Right lobe of liver (tissue), 6 donors: ENCODE data around the gene PLAA. TPM values are rescaled to one million over a fixed set of nuclear protein-coding genes. Genes with fewer than 3 reads are reported as not detected.

Experiments used
- ATAC-seq, 4 donors: fragments of 200-7000 bp; cut with Tn5 transposase; one replicate each; pipeline ENCODE4 v1.9.1; 2020; ENCODE audit warnings: mild to moderate bottlenecking in 4 of 4, moderate library complexity in 4 of 4
- DNase-seq, 3 donors: peaks; one replicate each; pipeline ENCODE4 v3.0.0-alpha.2; 2020
- H3K27ac ChIP-seq, 3 donors: fragments of 200-600 bp; one replicate each; pipeline ENCODE4 v1.8.0; 2022
- H3K27me3 ChIP-seq, 2 donors: fragments of 200-600 bp; one replicate each; pipeline ENCODE4 v1.8.0; 2022
- H3K36me3 ChIP-seq, 4 donors: fragments of 200-600 bp; sonication (generic) in 1 of 4; one replicate each; pipeline versions ENCODE4 v1.5.1 to v1.8.0; 2017 to 2022; ENCODE audit warnings: control low read depth in 1 of 4
- H3K4me1 ChIP-seq, 4 donors: fragments of 200-600 bp; sonication (generic) in 1 of 4; one replicate each; pipeline versions ENCODE4 v1.5.1 to v1.8.0; 2017 to 2022; ENCODE audit warnings: control low read depth in 1 of 4
- H3K4me3 ChIP-seq, 3 donors: fragments of 200-600 bp; one replicate each; pipeline ENCODE4 v1.8.0; 2022
- H3K9me3 ChIP-seq, 4 donors: fragments of 200-600 bp; sonication (generic) in 1 of 4; one replicate each; pipeline versions ENCODE4 v1.5.1 to v1.8.0; 2017 to 2022; ENCODE audit warnings: control low read depth in 1 of 4
- POLR2A ChIP-seq: fragments of 450-650 bp; IDR thresholded peaks from one replicate; pipeline ENCODE4 v1.6.1; 2017; ENCODE audit warnings: antibody characterized with exemption, mild to moderate bottlenecking
- WGBS: methylation state at CpG from one replicate; pipeline ENCODE4 v1.1.6; 2018; ENCODE audit warnings: low coverage, low lambda C conversion rate; ENCODE audit not compliant: insufficient coverage; ENCODE audit errors: missing lambda C conversion rate; 5-methylcytosine and 5-hydroxymethylcytosine counted together
- intact Hi-C, 2 donors: fragments of 100-400 bp; cut with DNase I; formaldehyde crosslinking; loops; one replicate each; pipeline versions ENCODE4 v1.11.2 to v1.14.1; 2022
- total RNA-seq, 6 experiments: library from RNA; depleted of rRNA in 2 of 6; stranded (reverse); fragments of >200 nt in 2 of 6; fragmentation: NEBNext Ultra II Directional in 3 of 6; extraction: Animal tissue kit (Norgen Biotek cat#: 25700) in 3 of 6; gene quantifications; one replicate each; pipeline versions ENCODE4 v1.1.0 to v1.2.4, GENCODE V29; 2016 to 2023
- TF ChIP-seq, protein P1 (sequence below), 4 donors: fragments of 200-600 bp in 3 of 4; fragments of 450-650 bp in 1 of 4; IDR thresholded peaks; one replicate each; pipeline versions ENCODE4 v1.5.1 to v1.8.0; 2016 to 2022; ENCODE audit warnings: antibody characterized with exemption in 4 of 4, mild to moderate bottlenecking in 2 of 4
- donor health status: DM: no; HTN: yes; CAD: no.
- donor health status: DM: no; HTN: no; CAD: no.
- donor health status: DM: no; HTN: no; CAD: no.
- donor health status: DM: no; HTN: yes; CAD: no.
- donor health status: DM: no; HTN: yes; CAD: no.

The PLAA gene
- total RNA-seq, 6 experiments from 2014 or later, result 10.7 to 26.1 (median 16.8) TPM

DNA sequence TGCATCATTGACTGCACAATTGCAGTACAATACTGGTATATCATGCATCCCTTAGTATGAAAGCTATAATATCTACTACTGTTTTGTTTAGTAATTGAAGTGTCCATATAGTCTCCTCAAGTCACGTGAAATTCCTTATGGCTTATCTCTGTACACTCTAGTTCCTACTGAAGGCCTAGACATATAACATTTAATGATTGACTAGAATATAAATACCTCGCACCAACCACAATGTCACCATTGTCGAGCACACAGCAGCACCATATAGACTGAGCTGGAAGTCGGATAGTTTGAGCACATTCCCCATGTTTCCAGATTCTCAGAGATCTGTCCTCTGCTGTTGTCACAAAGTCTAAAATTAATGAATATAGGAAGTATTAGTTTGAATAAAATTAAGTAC lies 21.4 kb downstream of the PLAA start:
- no peak for ATAC-seq
- Histone ChIP-seq H3K4me1 (no peaks in the 10 kb centered on the region), H3K27me3 (no peaks in the 10 kb centered on the region), H3K27ac (no peak overlapping the region), H3K9me3 (no peaks in the 10 kb centered on the region), H3K36me3 (peaks cover 0 to 70% (median 12%) of the 10 kb centered on the region in 4 donors), H3K4me3 (no peak overlapping the region)
- intact Hi-C loops, result no loop called here
- no peak for TF ChIP-seq POLR2A
- TF ChIP-seq, protein P1, sequence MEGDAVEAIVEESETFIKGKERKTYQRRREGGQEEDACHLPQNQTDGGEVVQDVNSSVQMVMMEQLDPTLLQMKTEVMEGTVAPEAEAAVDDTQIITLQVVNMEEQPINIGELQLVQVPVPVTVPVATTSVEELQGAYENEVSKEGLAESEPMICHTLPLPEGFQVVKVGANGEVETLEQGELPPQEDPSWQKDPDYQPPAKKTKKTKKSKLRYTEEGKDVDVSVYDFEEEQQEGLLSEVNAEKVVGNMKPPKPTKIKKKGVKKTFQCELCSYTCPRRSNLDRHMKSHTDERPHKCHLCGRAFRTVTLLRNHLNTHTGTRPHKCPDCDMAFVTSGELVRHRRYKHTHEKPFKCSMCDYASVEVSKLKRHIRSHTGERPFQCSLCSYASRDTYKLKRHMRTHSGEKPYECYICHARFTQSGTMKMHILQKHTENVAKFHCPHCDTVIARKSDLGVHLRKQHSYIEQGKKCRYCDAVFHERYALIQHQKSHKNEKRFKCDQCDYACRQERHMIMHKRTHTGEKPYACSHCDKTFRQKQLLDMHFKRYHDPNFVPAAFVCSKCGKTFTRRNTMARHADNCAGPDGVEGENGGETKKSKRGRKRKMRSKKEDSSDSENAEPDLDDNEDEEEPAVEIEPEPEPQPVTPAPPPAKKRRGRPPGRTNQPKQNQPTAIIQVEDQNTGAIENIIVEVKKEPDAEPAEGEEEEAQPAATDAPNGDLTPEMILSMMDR (IDR thresholded peaks at IDR 0.05), result no peak
- DNase-seq, result no peak
- WGBS, result 87% methylated on average over 4 of the region's 4 CpGs

GRCh38 chr9:26919698-26920097 lies 27.3 kb downstream of the PLAA start:
- ATAC-seq (no peak), DNase-seq (no peak)
- Histone ChIP-seq H3K27me3 (no peaks in the 10 kb centered on the region), H3K9me3 (no peaks in the 10 kb centered on the region), H3K27ac (no peak overlapping the region), H3K36me3 (peaks cover 0 to 81% (median 20%) of the 10 kb centered on the region in 4 donors), H3K4me3 (no peak overlapping the region), H3K4me1 (no peaks in the 10 kb centered on the region)
- TF ChIP-seq POLR2A, result no peak
- intact Hi-C loops, result no loop called here
- WGBS, result 70% methylated on average over 1 of the region's 1 CpG

DNA sequence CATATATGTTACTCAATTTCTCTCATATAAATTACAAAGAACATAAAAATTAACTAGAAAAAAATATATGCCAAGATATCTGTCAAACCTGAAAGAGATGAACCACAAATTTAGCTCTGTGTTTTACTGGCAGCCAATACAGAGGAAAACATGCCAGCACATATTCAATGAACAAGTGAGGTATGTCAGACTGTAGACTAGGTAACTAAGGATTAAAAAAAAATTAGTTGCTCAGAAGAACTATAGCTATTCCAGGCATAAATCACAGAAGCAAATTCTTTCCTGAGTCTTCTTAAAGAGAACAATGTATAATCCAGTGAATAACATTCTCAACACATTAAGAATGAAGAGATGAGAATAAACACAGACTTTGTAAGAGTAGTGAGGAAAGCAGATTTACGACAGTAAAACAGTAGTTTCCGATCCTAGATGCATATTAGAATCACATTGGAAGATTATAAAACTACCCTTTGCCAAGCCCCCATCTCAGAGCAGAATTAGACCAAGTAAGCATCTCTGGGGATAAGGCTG lies 33.8 kb downstream of the PLAA start:
- Histone ChIP-seq H3K27me3 (no peaks in the 10 kb centered on the region), H3K9me3 (no peaks in the 10 kb centered on the region), H3K36me3 (peaks cover 0 to 36% (median 7%) of the 10 kb centered on the region in 4 donors), H3K27ac (no peak overlapping the region), H3K4me1 (no peaks in the 10 kb centered on the region), H3K4me3 (no peak overlapping the region)
- intact Hi-C loops, result no loop called here
- WGBS, result 100% methylated on average over 2 of the region's 2 CpGs
- DNase-seq, result no peak
- TF ChIP-seq POLR2A, result no peak
- TF ChIP-seq, protein P1 (IDR thresholded peaks at IDR 0.05), result no peak
- ATAC-seq, result no peak

- Histone ChIP-seq H3K4me3 (no peak overlapping the region), H3K9me3 (no peaks in the 10 kb centered on the region), H3K27ac (no peak overlapping the region), H3K27me3 (no peaks in the 10 kb centered on the region), H3K36me3 (peaks cover 0 to 8% (median 7%) of the 10 kb centered on the region in 4 donors), H3K4me1 (no peaks in the 10 kb centered on the region)
- ATAC-seq (no peak), DNase-seq (no peak)
- intact Hi-C loops, result no loop called here
- no peak for TF ChIP-seq POLR2A
- TF ChIP-seq, protein P1 (IDR thresholded peaks at IDR 0.05), result no peak
- 87% methylated on average over 1 of the region's 1 CpG for WGBS
These were observed 42.4 kb downstream of the PLAA start for GRCh38 chr9:26904671-26905070.

DNA sequence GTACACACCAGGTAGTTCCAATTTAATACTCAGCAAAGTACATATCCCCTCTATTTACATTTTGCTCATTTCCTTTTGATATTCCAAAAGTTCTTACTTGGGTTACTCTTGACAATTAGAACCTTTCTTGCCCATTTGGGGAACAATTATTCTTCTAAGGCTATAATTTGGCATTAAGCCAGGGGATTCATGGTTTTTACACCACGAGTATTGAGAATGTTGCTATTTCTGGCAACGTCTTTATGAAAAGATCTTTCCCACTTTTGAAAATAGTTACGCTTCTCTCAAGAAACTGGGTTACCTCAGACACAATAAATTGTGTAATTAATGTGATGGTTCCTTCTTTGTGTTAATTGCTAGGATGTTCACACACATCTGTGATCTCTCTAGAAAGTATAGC lies 43.0 kb downstream of the PLAA start:
- H3K27me3 ChIP-seq, result no peaks in the 10 kb centered on the region
- TF ChIP-seq, protein P1 (IDR thresholded peaks at IDR 0.05), result no peak
- no peaks in the 10 kb centered on the region for H3K9me3 ChIP-seq
- no peak overlapping the region for H3K4me3 ChIP-seq
- H3K36me3 ChIP-seq, result peaks cover 0 to 8% (median 7%) of the 10 kb centered on the region in 4 donors
- intact Hi-C loops, result no loop called here
- no peak for ATAC-seq
- no peak for DNase-seq
- 55% methylated on average over 3 of the region's 3 CpGs for whole genome bisulfite sequencing
- no peaks in the 10 kb centered on the region for H3K4me1 ChIP-seq
- no peak overlapping the region for H3K27ac ChIP-seq
